Esophagus muscularis mucosa (tissue), 4 donors: ENCODE results near the gene KCTD21. TPM values are rescaled to one million over a fixed set of nuclear protein-coding genes. Genes with fewer than 3 reads are reported as not detected.
A peak's percentile ranks its signal among the peaks of the same experiment; 100 is the strongest.

Source experiments
- DNase-seq: peaks from one replicate; pipeline ENCODE4 v3.0.0-alpha.2; 2017; ENCODE audit errors: extremely low spot score
- H3K27ac ChIP-seq, 4 donors: fragments of 200-600 bp; sonication (generic); replicated peaks in 1 of 4; 1 replicate in 3 of 4; 2 replicates in 1 of 4; pipeline ENCODE4 v1.5.1; 2016 to 2019; ENCODE audit warnings: mild to moderate bottlenecking in 1 of 4
- H3K27me3 ChIP-seq, 4 donors: fragments of 200-600 bp; sonication (generic); one replicate each; pipeline versions ENCODE4 v1.5.1 to v1.6.0; 2016 to 2019
- H3K36me3 ChIP-seq, 4 donors: fragments of 200-600 bp; sonication (generic); one replicate each; pipeline ENCODE4 v1.5.1; 2016 to 2019
- H3K4me1 ChIP-seq, 4 donors: fragments of 200-600 bp; sonication (generic); one replicate each; pipeline ENCODE4 v1.5.1; 2016 to 2019
- H3K4me3 ChIP-seq, 4 donors: fragments of 200-600 bp; sonication (generic); 1 replicate in 2 of 4; 2 replicates in 2 of 4; pipeline ENCODE4 v1.5.1; 2016 to 2019; ENCODE audit warnings: mild to moderate bottlenecking in 4 of 4, moderate library complexity in 1 of 4
- H3K9me3 ChIP-seq, 4 donors: fragments of 200-600 bp; sonication (generic); 1 replicate in 3 of 4; 2 replicates in 1 of 4; pipeline ENCODE4 v1.5.1; 2016 to 2019
- CTCF ChIP-seq, 3 experiments: fragments of 200-600 bp in 2 of 3; fragments of 450-650 bp in 1 of 3; sonication (generic) in 2 of 3; IDR thresholded peaks; one replicate each; pipeline ENCODE4 v1.5.1; 2017 to 2019; ENCODE audit warnings: antibody characterized with exemption in 3 of 3, mild to moderate bottlenecking in 2 of 3, moderate library complexity in 1 of 3
- EP300 ChIP-seq: sonication (generic); formaldehyde crosslinking; IDR thresholded peaks from one replicate; pipeline ENCODE4 v1.6.1; 2017; ENCODE audit warnings: antibody characterized with exemption
- POLR2A ChIP-seq: fragments of 450-650 bp; IDR thresholded peaks from one replicate; pipeline ENCODE4 v1.6.1; 2017; ENCODE audit warnings: antibody characterized with exemption, moderate library complexity, mild to moderate bottlenecking, low read depth
- POLR2AphosphoS5 ChIP-seq, 2 donors: sonication (generic); formaldehyde crosslinking; IDR thresholded peaks; one replicate each; pipeline ENCODE4 v1.6.1; 2017; ENCODE audit warnings: antibody characterized with exemption in 2 of 2
- WGBS: methylation state at CpG from one replicate; pipeline ENCODE4 v1.1.5; 2018; 5-methylcytosine and 5-hydroxymethylcytosine counted together
- intact Hi-C: fragments of 100-400 bp; cut with DNase I; formaldehyde crosslinking; loops from one replicate; pipeline ENCODE4 v1.15.1; 2023
- total RNA-seq, 4 donors: library from RNA; depleted of rRNA; stranded (reverse); fragments of >200 nt; gene quantifications; one replicate each; pipeline versions ENCODE4 v1.1.0 to v1.2.1, GENCODE V29; 2016

KCTD21 gene
- total RNA-seq, 4 donors from 2014 or later = 6.6 to 21.0 (median 12.1) TPM

DNA sequence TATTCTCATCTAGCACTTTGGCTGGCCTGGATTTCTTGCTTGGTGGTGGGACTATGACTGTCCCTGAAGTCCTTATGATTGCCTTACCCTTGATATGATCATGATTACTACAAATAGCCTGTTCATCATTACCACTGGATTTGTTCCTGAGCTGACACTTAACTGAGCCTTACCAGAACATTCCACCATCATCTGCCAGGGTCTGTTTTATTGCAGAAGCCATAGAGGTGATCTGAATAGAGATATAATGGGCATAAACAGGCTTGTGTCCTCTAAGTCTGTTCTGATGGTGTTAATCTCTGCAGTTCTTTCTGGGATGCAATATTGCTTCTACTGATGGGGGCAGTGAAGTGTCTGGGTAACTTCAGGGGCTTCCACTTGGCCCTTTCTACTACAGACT, 36.6 kb downstream of the KCTD21 start:
- Histone ChIP-seq H3K4me3 (no peak overlapping the region), H3K36me3 (no peaks in the 10 kb centered on the region), H3K4me1 (peaks cover 0 to 10% (median 6%) of the 10 kb centered on the region in 4 donors), H3K9me3 (no peaks in the 10 kb centered on the region), H3K27me3 (no peaks in the 10 kb centered on the region), H3K27ac (no peak overlapping the region)
- TF ChIP-seq POLR2AphosphoS5 (IDR thresholded peaks at IDR 0.05) (no peak), EP300 (no peak), POLR2A (no peak), CTCF (IDR thresholded peaks at IDR 0.05) (no peak)
- no peak for DNase-seq
- intact Hi-C loops = no loop called here

- no peak for DNase-seq
- Histone ChIP-seq H3K4me1 (peaks cover 0 to 10% (median 6%) of the 10 kb centered on the region in 4 donors), H3K27me3 (no peaks in the 10 kb centered on the region), H3K4me3 (no peak overlapping the region), H3K27ac (no peak overlapping the region), H3K36me3 (no peaks in the 10 kb centered on the region), H3K9me3 (no peaks in the 10 kb centered on the region)
- intact Hi-C loops = no loop called here
- no peak for TF ChIP-seq CTCF (IDR thresholded peaks at IDR 0.05)
- TF ChIP-seq EP300 = no peak
- TF ChIP-seq POLR2AphosphoS5 (IDR thresholded peaks at IDR 0.05) = no peak
- TF ChIP-seq POLR2A = no peak
Observed at GRCh38 chr11:78150754-78151153, 37.7 kb downstream of the KCTD21 start.

DNA sequence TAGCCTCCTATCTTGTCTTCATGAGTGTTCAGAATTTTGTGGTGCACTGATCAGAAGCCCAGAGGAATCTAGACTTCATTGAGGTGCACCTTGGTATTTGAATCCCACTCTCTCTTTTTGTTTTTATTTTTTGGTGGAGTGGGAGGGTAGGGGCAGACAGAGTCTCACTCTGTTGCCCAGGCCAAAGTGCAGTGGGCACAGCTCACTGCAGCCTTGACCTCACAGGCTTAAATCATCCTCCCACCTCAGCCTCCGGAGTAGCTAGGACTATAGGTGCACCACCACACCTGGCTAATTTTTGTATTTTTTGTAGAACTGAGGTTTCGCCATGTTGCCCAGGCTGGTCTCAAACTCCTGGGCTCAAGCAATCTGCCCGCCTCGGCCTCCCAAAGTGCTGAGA, 38.1 kb downstream of the KCTD21 start:
- TF ChIP-seq EP300 = no peak
- TF ChIP-seq POLR2AphosphoS5 (IDR thresholded peaks at IDR 0.05) = no peak
- no peak for TF ChIP-seq CTCF (IDR thresholded peaks at IDR 0.05)
- TF ChIP-seq POLR2A = no peak
- Histone ChIP-seq H3K27me3 (no peaks in the 10 kb centered on the region), H3K36me3 (no peaks in the 10 kb centered on the region), H3K9me3 (no peaks in the 10 kb centered on the region), H3K27ac (no peak overlapping the region), H3K4me3 (no peak overlapping the region), H3K4me1 (peaks cover 0 to 10% (median 6%) of the 10 kb centered on the region in 4 donors)
- intact Hi-C loops = no loop called here
- WGBS = 97% methylated on average over 4 of the region's 4 CpGs
- DNase-seq = no peak

DNA sequence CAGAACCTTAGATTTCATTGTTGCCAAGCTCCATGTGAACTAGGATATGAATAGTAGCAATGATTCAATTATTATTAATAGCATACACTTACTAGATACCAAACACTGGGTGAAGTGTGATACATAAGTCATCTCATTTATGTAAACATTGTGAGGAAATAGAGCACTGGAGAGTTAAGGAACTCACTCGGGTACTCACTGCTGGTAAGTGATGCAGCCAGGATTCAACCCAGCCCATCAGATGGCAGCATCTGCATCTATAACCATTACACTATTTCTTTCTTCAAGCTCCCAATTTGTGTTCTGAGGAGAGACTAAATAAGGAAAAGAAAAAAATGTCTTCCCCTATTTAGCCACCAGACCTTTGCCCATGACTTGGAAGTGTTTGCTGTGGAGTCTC, 38.8 kb downstream of the KCTD21 start:
- TF ChIP-seq CTCF (IDR thresholded peaks at IDR 0.05) = peak; percentile 39 to 55 (median 43)
- no peak for TF ChIP-seq POLR2A
- no peak for TF ChIP-seq EP300
- no peak for TF ChIP-seq POLR2AphosphoS5 (IDR thresholded peaks at IDR 0.05)
- DNase-seq = no peak
- H3K27ac ChIP-seq = no peak overlapping the region
- intact Hi-C loops = loop anchor here (5.0 kb wide), 2 partner anchors 38 to 413 kb away; partner anchors contain the start of genes KCTD21 and USP35
- no peaks in the 10 kb centered on the region for H3K36me3 ChIP-seq
- no peaks in the 10 kb centered on the region for H3K9me3 ChIP-seq
- no peaks in the 10 kb centered on the region for H3K27me3 ChIP-seq
- 0% methylated on average over 1 of the region's 1 CpG for WGBS
- peaks cover 0 to 10% (median 6%) of the 10 kb centered on the region in 4 donors for H3K4me1 ChIP-seq
- H3K4me3 ChIP-seq = no peak overlapping the region

- WGBS = 89% methylated on average over 2 of the region's 2 CpGs
- Histone ChIP-seq H3K27me3 (no peaks in the 10 kb centered on the region), H3K27ac (no peak overlapping the region), H3K4me1 (peaks cover 0 to 10% (median 6%) of the 10 kb centered on the region in 4 donors), H3K4me3 (no peak overlapping the region), H3K9me3 (no peaks in the 10 kb centered on the region), H3K36me3 (no peaks in the 10 kb centered on the region)
- TF ChIP-seq POLR2A (no peak), EP300 (no peak), POLR2AphosphoS5 (IDR thresholded peaks at IDR 0.05) (no peak), CTCF (IDR thresholded peaks at IDR 0.05) (no peak)
- DNase-seq = no peak
- intact Hi-C loops = loop anchor here (5.0 kb wide), 2 partner anchors 39 to 414 kb away; partner anchors contain the start of genes KCTD21 and USP35
Observed at GRCh38 chr11:78147807-78148206, 40.6 kb downstream of the KCTD21 start.
